K562 (cell line): Measurements from ENCODE around the gene WDHD1. TPM values are rescaled to one million over a fixed set of nuclear protein-coding genes. Genes with fewer than 3 reads are reported as not detected.

Source experiments
- ATAC-seq: fragments of 200-7000 bp; cut with Tn5 transposase; 3 replicates; pipeline ENCODE4 v1.9.1; 2020; ENCODE audit warnings: moderate library complexity
- BruUV-seq: library from RNA; stranded (reverse); fragments of 400-500 nt; replicated peaks from 2 replicates; lab custom pipeline; 2021; lab: Mats Ljungman, UMichigan
- CTCF ChIA-PET: fragments of 300-600 bp; formaldehyde crosslinking; extraction: SDS; loops from one replicate; lab custom pipeline; 2021; ENCODE audit warnings: low intra/inter-chr PET ratio; lab: Yijun Ruan, JAX
- POLR2A ChIA-PET: fragments of 300-600, 350-650 bp; sonication (Branson Sonifier 250); formaldehyde crosslinking; extraction: SDS; loops from one replicate; lab custom pipeline; 2021; ENCODE audit warnings: antibody characterized with exemption, inconsistent platforms; lab: Yijun Ruan, JAX
- DNase-seq, 4 experiments: peaks; one replicate each; pipeline versions ENCODE4 v3.0.0 to v3.0.0-alpha.2; 2011 to 2018; ENCODE audit warnings: low spot score in 3 of 4, mixed read lengths in 3 of 4; ENCODE audit errors: extremely low read depth in 1 of 4
- FAIRE-seq: peaks from 2 replicates; lab custom pipeline; 2011; peaks lifted over from hg19 to GRCh38; lab: Jason Lieb, UNC
- H2AFZ ChIP-seq: 2 replicates; pipeline ENCODE4 v1.6.0; 2011; ENCODE audit warnings: low read depth, low read length, control low read depth, inconsistent platforms
- H3K27ac ChIP-seq: fragments of 200-600 bp; 3 replicates; pipeline ENCODE4 v1.8.0; 2011; ENCODE audit warnings: low read depth, mild to moderate bottlenecking, control low read depth, inconsistent platforms, low read length, moderate library complexity, mixed read lengths; ENCODE audit errors: extremely low read depth
- H3K27me3 ChIP-seq, 2 experiments: fragments of 300-600 bp in 1 of 2; 2 replicates in 1 of 2; 3 replicates in 1 of 2; pipeline versions ENCODE4 v1.6.0 to v1.8.0; 2011; ENCODE audit warnings: inconsistent platforms in 2 of 2, low read length in 2 of 2, mild to moderate bottlenecking in 1 of 2, mixed read lengths in 1 of 2, moderate library complexity in 1 of 2; ENCODE audit not compliant: control insufficient read depth in 2 of 2, insufficient read depth in 2 of 2
- H3K36me3 ChIP-seq: fragments of 300-600 bp; 3 replicates; pipeline ENCODE4 v1.8.0; 2011; ENCODE audit warnings: mild to moderate bottlenecking, low read length, inconsistent platforms; ENCODE audit not compliant: control insufficient read depth, insufficient read depth
- H3K4me1 ChIP-seq, 2 experiments: fragments of 200-600 bp in 1 of 2; replicated peaks in 1 of 2; 2 replicates in 1 of 2; 3 replicates in 1 of 2; pipeline versions ENCODE4 v1.5.1 to v1.8.0; 2011; ENCODE audit warnings: inconsistent platforms in 2 of 2, low read length in 2 of 2, mild to moderate bottlenecking in 1 of 2, mixed read lengths in 1 of 2, moderate library complexity in 1 of 2; ENCODE audit not compliant: control insufficient read depth in 2 of 2, insufficient read depth in 2 of 2
- H3K4me2 ChIP-seq: 2 replicates; pipeline ENCODE4 v1.6.1; 2011; ENCODE audit warnings: low read length, control low read depth, inconsistent platforms, mixed read lengths; ENCODE audit not compliant: insufficient read depth
- H3K4me3 ChIP-seq: fragments of 200-600 bp; sonication (generic), shearing (Covaris generic); 2 replicates; pipeline ENCODE4 v1.5.1; 2016; ENCODE audit warnings: control low read depth, inconsistent platforms
- H3K79me2 ChIP-seq: fragments of 200-600 bp; 3 replicates; pipeline ENCODE4 v1.8.0; 2011; ENCODE audit warnings: low read length, inconsistent platforms; ENCODE audit not compliant: control insufficient read depth, insufficient read depth
- H3K9ac ChIP-seq, 2 experiments: 2 replicates each; pipeline versions ENCODE4 v1.6.0 to v1.6.1; 2011; ENCODE audit warnings: low read depth in 2 of 2, low read length in 2 of 2, control low read depth in 1 of 2, inconsistent platforms in 1 of 2, mild to moderate bottlenecking in 1 of 2, mixed read lengths in 1 of 2; ENCODE audit not compliant: insufficient read depth in 1 of 2
- H3K9me1 ChIP-seq: one replicate; pipeline ENCODE4 v1.6.0; 2011; ENCODE audit warnings: inconsistent platforms, mild to moderate bottlenecking, low read length, moderate library complexity; ENCODE audit not compliant: control insufficient read depth, insufficient read depth
- H3K9me3 ChIP-seq: replicated peaks from 2 replicates; pipeline ENCODE4 v1.5.1; 2011; ENCODE audit warnings: low read depth, low read length, inconsistent platforms; ENCODE audit not compliant: control insufficient read depth, insufficient read depth
- H4K20me1 ChIP-seq: replicated peaks from 2 replicates; pipeline ENCODE4 v1.6.1; 2011; ENCODE audit warnings: low read length, inconsistent platforms, mixed read lengths; ENCODE audit not compliant: control insufficient read depth, insufficient read depth
- ARID2 ChIP-seq: fragments of 450-650 bp; IDR thresholded peaks from 2 replicates; pipeline ENCODE4 v1.6.1; 2017; ENCODE audit warnings: antibody characterized with exemption, mild to moderate bottlenecking
- C11orf30 ChIP-seq: fragments of 450-650 bp; IDR thresholded peaks from 2 replicates; pipeline ENCODE4 v1.6.1; 2016; ENCODE audit warnings: low read depth, mild to moderate bottlenecking
- CBX8 ChIP-seq: fragments of 200-600 bp; sonication (generic); IDR thresholded peaks from 2 replicates; pipeline ENCODE4 v1.6.1; 2012; ENCODE audit warnings: borderline replicate concordance, mixed run types, low read depth, mild to moderate bottlenecking, moderate library complexity, mixed read lengths, low read length, control low read depth, inconsistent platforms; ENCODE audit not compliant: poor library complexity, severe bottlenecking; ENCODE audit errors: extremely low read depth
- CHD1 ChIP-seq: fragments of 200-600 bp; sonication (generic); IDR thresholded peaks from one replicate; pipeline ENCODE4 v1.6.1; 2012; ENCODE audit warnings: mild to moderate bottlenecking, moderate library complexity, low read length, inconsistent platforms
- FOXK1 ChIP-seq: sonication (generic); formaldehyde crosslinking; IDR thresholded peaks from 2 replicates; pipeline ENCODE4 v1.8.0; 2022; ENCODE audit warnings: missing genetic modification reagents, mild to moderate bottlenecking, borderline replicate concordance
- MECOM ChIP-seq: fragments of 250-450 bp; sonication (Bioruptor Pico); IDR thresholded peaks from 2 replicates; pipeline ENCODE4 v1.8.0; 2022; ENCODE audit warnings: inconsistent platforms
- MLX ChIP-seq, 2 experiments: fragments of 450-650 bp in 1 of 2; sonication (generic) in 1 of 2; formaldehyde crosslinking; conservative IDR thresholded peaks; 2 replicates each; pipeline versions ENCODE4 v1.4.0 to v1.8.1; 2020 to 2022; ENCODE audit warnings: mild to moderate bottlenecking in 1 of 2, missing genetic modification reagents in 1 of 2
- NELFE ChIP-seq: IDR thresholded peaks from 2 replicates; pipeline ENCODE4 v1.6.1; 2011; ENCODE audit warnings: mild to moderate bottlenecking; ENCODE audit not compliant: insufficient read depth, insufficient read length
- NONO ChIP-seq, 2 experiments: fragments of 200-400 bp in 1 of 2; fragments of 450-650 bp in 1 of 2; formaldehyde crosslinking in 1 of 2; IDR thresholded peaks; 2 replicates each; pipeline ENCODE4 v1.6.1; 2017; ENCODE audit warnings: low read depth in 2 of 2, mild to moderate bottlenecking in 2 of 2, moderate library complexity in 2 of 2, low read length in 1 of 2
- XRCC4 ChIP-seq: IDR thresholded peaks from one replicate; pipeline ENCODE4 v1.6.1; 2011; ENCODE audit not compliant: insufficient read depth, insufficient read length; ENCODE audit errors: extremely low read depth
- ZBTB5 ChIP-seq: fragments of 450-650 bp; IDR thresholded peaks from 2 replicates; pipeline ENCODE4 v1.6.1; 2017; ENCODE audit warnings: antibody characterized with exemption
- ZNF316 ChIP-seq: fragments of 450-650 bp; IDR thresholded peaks from 2 replicates; pipeline ENCODE4 v1.6.1; 2016
- WGBS: fragments of 100-300 bp; shearing (Covaris generic); methylation state at CpG from one replicate; pipeline ENCODE4 v1.1.6; 2016; ENCODE audit warnings: low coverage, mixed read lengths; ENCODE audit not compliant: insufficient coverage; ENCODE audit errors: missing lambda C conversion rate; 5-methylcytosine and 5-hydroxymethylcytosine counted together
- in situ Hi-C: fragments of 300-500 bp; cut with MboI; formaldehyde crosslinking; loops from 4 replicates; pipeline ENCODE4 v1.15.0; 2018; ENCODE audit warnings: inconsistent platforms, mixed read lengths
- intact Hi-C: fragments of 100-400 bp; cut with micrococcal nuclease; formaldehyde crosslinking; loops from 2 replicates; pipeline ENCODE4 v1.14.2; 2022
- polyA plus RNA-seq, 8 experiments: library from polyadenylated mRNA; depleted of rRNA in 4 of 8; stranded (reverse) in 5 of 8; unstranded in 3 of 8; fragments of >200 nt; fragmentation: Nextera tagmentation in 2 of 8; fragmentation: Illumina TruSeq in 1 of 8; extraction: Ambion mirVana in 2 of 8; extraction: Trizol in 1 of 8; gene quantifications; 2 replicates each; pipeline versions ENCODE4 v1.2.1 to v1.2.3, GENCODE V29; 2011 to 2014; ENCODE audit warnings: inconsistent platforms in 1 of 8, missing spikeins in 1 of 8
- total RNA-seq, 7 experiments: library from RNA; depleted of rRNA in 6 of 7; stranded (reverse); fragments of >200 nt in 6 of 7; fragmentation: Illumina TruSeq in 2 of 7; extraction: Trizol in 2 of 7; gene quantifications; 2 replicates each; pipeline versions ENCODE4 v1.2.1 to v1.2.3, GENCODE V29; 2011 to 2021; ENCODE audit warnings: low replicate concordance in 1 of 7
- TF ChIP-seq, protein P1 (sequence below): fragments of 250-450 bp; sonication (Bioruptor Pico); IDR thresholded peaks from 2 replicates; pipeline ENCODE4 v1.4.0; 2020; ENCODE audit warnings: mild to moderate bottlenecking, moderate library complexity

WDHD1 gene
- total and polyA plus RNA-seq, 9 of the 15 experiments (the other 6 are each of a cell fraction or from before 2014, with no cell fraction given) = 11.7 to 39.1 (median 30.0) TPM

DNA sequence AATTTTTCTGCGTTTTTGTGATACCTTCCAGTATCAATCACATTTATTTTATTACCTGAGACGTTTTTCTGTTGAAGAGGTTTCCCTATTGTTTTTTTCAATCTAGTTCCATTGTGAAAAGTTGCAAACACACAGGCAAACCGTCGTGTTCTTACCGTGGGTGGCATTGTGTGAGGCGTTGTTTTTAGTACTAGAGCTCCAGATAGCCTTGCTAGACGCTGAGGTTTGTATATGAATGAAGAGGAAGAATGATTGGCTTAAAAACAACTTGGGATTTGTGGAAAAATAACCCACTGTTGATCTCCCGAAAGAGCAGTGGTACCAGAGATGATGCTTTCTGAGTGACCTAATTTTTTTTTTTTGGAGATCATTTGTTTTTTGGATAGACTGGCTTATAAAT, 1.2 kb upstream of the WDHD1 start (continued):
- TF ChIP-seq ZBTB5 = no peak
- TF ChIP-seq, all 486 proteins: peak for 0

GRCh38 chr14:55026441-55026792, 482 bp downstream of the WDHD1 start:
- peak overlapping the region; percentile 93 for H2AFZ ChIP-seq
- WGBS = 2% methylated on average over 8 of the region's 9 CpGs
- peak overlapping the region; percentile 95 for H3K4me2 ChIP-seq
- H4K20me1 ChIP-seq = 0 out of 2 replicates have a peak, but pooled peaks cover 4% of the 10 kb centered on the region
- H3K36me3 ChIP-seq = peaks cover 23% of the 10 kb centered on the region; the same call in 2 of the 3 replicates
- H3K27me3 ChIP-seq = no peaks in the 10 kb centered on the region
- in situ Hi-C loops = no loop called here
- ChIA-PET POLR2A (interaction anchor here (0.6 to 2.1 kb wide), 5 partner anchors 11 to 471 kb away, joined by 3 to 14 read pairs (median 8); partner anchors contain the start of gene MAPK1IP1L), CTCF (interaction anchor here (0.7 kb wide), 1 partner anchor 45 kb away, joined by 3 read pairs; no protein-coding TSS in a partner anchor)
- peaks cover 4% of the 10 kb centered on the region for H3K9me1 ChIP-seq
- H3K79me2 ChIP-seq = peaks cover 80% of the 10 kb centered on the region
- no peaks in the 10 kb centered on the region for H3K9me3 ChIP-seq
- intact Hi-C loops = no loop called here
- TSS peak; percentile 60 for BruUV-seq
- ATAC-seq (no peak), DNase-seq (no peak), FAIRE-seq (no peak)
- peaks cover 0 to 9% of the 10 kb centered on the region in 2 experiments; a peak in 2 of 5 replicates for H3K4me1 ChIP-seq
- peak overlapping the region; percentile 93 for H3K4me3 ChIP-seq
- TF ChIP-seq CHD1 (peak; percentile 37), NONO (IDR thresholded peaks at IDR 0.05; ENCODE audit: low read depth in 2 of 2, low read length in 1 of 2) (0 out of 4 replicates have a peak, but pooled peaks of 1 of the 2 experiments have one; percentile 4), CBX8 (no peak), XRCC4 (no peak), ZNF316 (peak; percentile 58; the same call in 1 of the 2 replicates), FOXK1 (no peak), C11orf30 (no peak), NELFE (no peak), ARID2 (no peak), MLX (CRISPR knock-in tag; conservative IDR thresholded peaks at IDR 0.05) (no peak), MECOM (CRISPR knock-in tag) (no peak)
- TF ChIP-seq, protein P1, sequence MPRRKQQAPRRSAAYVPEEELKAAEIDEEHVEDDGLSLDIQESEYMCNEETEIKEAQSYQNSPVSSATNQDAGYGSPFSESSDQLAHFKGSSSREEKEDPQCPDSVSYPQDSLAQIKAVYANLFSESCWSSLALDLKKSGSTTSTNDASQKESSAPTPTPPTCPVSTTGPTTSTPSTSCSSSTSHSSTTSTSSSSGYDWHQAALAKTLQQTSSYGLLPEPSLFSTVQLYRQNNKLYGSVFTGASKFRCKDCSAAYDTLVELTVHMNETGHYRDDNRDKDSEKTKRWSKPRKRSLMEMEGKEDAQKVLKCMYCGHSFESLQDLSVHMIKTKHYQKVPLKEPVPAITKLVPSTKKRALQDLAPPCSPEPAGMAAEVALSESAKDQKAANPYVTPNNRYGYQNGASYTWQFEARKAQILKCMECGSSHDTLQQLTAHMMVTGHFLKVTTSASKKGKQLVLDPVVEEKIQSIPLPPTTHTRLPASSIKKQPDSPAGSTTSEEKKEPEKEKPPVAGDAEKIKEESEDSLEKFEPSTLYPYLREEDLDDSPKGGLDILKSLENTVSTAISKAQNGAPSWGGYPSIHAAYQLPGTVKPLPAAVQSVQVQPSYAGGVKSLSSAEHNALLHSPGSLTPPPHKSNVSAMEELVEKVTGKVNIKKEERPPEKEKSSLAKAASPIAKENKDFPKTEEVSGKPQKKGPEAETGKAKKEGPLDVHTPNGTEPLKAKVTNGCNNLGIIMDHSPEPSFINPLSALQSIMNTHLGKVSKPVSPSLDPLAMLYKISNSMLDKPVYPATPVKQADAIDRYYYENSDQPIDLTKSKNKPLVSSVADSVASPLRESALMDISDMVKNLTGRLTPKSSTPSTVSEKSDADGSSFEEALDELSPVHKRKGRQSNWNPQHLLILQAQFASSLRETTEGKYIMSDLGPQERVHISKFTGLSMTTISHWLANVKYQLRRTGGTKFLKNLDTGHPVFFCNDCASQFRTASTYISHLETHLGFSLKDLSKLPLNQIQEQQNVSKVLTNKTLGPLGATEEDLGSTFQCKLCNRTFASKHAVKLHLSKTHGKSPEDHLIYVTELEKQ (CRISPR knock-in tag) = no peak
- H3K27ac ChIP-seq = peak overlapping the region; percentile 86
- H3K9ac ChIP-seq = peak overlapping the region; percentile 96 to 100
